ENCODE data around the gene DUSP1.
A peak's percentile ranks its signal among the peaks of the same experiment; 100 is the strongest.

Gene DUSP1

DNA sequence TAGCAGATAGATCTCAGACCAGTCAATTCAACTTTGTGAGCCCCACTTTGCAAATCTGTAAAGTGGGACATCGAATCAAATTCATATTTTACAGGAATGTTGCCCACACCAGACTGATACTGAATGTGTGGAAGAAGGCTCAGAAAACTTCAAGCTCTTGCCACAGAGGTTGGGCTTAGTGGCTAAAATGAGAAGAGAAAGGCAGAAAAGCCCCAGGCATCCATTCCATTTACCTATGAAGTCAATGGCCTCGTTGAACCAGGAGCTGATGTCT lies 1.7 kb downstream of the DUSP1 start:
- H3K4me1 ChIP-seq (ENCODE audit: insufficient read depth, insufficient read length): peaks cover 12% of the 10 kb centered on the region
- peak overlapping the region; percentile 87 for H3K4me3 ChIP-seq (ENCODE audit: insufficient read length, low read depth)
- H3K9me3 ChIP-seq (ENCODE audit: insufficient read depth, low read length): peaks cover 5% of the 10 kb centered on the region; the same call in 1 of the 2 replicates
- no peak for DNase-seq (ENCODE audit: low read depth, low spot score)
- TF ChIP-seq SUZ12 (IDR thresholded peaks at IDR 0.05; ENCODE audit: extremely low read depth, insufficient read depth, insufficient read length) (no peak), ZNF274 (IDR thresholded peaks at IDR 0.05; ENCODE audit: low read depth, low read length) (no peak), YY1 (IDR thresholded peaks at IDR 0.05; ENCODE audit: insufficient read depth, insufficient read length) (no peak)
- peak overlapping the region; percentile 96 for H3K9ac ChIP-seq (ENCODE audit: insufficient read length, low read depth)
- H3K36me3 ChIP-seq (ENCODE audit: insufficient read depth, insufficient read length, low read length): peaks cover 33% of the 10 kb centered on the region
- H3K27me3 ChIP-seq (ENCODE audit: insufficient read depth, insufficient read length): no peaks in the 10 kb centered on the region

DNA sequence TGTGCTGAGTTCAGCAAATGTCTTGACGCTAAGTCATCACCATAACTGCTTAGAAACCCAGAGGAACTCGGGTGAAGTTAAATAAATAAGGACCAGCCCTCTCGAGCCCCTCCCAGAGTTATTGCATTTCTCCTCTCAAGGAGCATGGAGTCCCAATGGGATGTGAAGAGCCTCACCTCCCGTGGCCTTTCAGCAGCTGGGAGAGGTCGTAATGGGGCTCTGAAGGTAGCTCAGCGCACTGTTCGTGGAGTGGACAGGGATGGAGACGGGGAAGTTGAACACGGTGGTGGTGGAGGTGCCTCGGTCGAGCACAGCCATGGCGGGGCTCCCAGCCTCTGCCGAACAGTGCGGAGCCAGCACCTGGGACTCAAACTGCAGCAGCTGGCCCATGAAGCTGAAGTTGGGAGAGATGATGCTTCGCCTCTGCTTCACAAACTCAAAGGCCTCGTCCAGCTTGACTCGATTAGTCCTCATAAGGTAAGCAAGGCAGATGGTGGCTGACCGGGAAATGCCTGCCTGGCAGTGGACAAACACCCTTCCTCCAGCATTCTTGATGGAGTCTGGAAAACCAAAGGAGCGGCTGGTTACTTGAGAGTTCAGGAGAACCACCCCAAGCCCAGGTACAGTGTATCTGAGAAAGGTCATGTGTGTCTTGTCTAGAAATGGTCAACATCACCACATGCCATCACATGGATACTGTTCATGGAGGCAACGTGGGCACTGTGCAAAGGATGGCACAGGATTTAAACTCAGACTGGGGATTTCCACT lies 2.2 kb downstream of the DUSP1 start:
- Histone ChIP-seq H3K4me3 (ENCODE audit: insufficient read length, low read depth) (peak overlapping the region; percentile 87), H3K36me3 (ENCODE audit: insufficient read depth, insufficient read length, low read length) (peaks cover 33% of the 10 kb centered on the region), H3K27me3 (ENCODE audit: insufficient read depth, insufficient read length) (no peaks in the 10 kb centered on the region), H3K9ac (ENCODE audit: insufficient read length, low read depth) (no peak overlapping the region), H3K9me3 (ENCODE audit: insufficient read depth, low read length) (peaks cover 5% of the 10 kb centered on the region; the same call in 1 of the 2 replicates), H3K4me1 (ENCODE audit: insufficient read depth, insufficient read length) (peaks cover 9% of the 10 kb centered on the region)
- no peak for TF ChIP-seq ZNF274 (IDR thresholded peaks at IDR 0.05; ENCODE audit: low read depth, low read length)
- TF ChIP-seq SUZ12 (IDR thresholded peaks at IDR 0.05; ENCODE audit: extremely low read depth, insufficient read depth, insufficient read length): no peak
- no peak for TF ChIP-seq YY1 (IDR thresholded peaks at IDR 0.05; ENCODE audit: insufficient read depth, insufficient read length)
- no peak for DNase-seq (ENCODE audit: low read depth, low spot score)

DNA sequence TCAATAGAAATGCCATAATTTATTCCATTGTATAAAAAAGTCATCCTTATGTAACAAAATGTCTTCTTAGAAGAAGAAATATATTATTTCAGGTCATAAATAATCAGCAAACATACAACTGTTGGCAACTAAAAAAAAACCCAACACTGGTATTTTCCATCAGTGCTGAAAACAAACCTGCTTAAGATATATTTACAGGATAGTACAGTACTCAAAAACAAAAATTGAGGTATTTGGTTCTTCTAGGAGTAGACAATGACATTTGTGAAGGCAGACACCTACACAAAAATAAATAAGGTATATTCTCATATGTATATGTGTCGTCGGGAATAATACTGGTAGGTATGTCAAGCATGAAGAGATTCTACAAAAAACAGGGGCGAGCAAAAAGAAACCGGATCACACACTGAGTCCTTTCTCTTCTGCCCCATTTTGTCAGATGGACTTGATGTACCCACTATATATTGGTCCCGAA lies 2.9 kb downstream of the DUSP1 start:
- TF ChIP-seq ZNF274 (IDR thresholded peaks at IDR 0.05; ENCODE audit: low read depth, low read length) (no peak), YY1 (IDR thresholded peaks at IDR 0.05; ENCODE audit: insufficient read depth, insufficient read length) (no peak), SUZ12 (IDR thresholded peaks at IDR 0.05; ENCODE audit: extremely low read depth, insufficient read depth, insufficient read length) (no peak)
- Histone ChIP-seq H3K4me3 (ENCODE audit: insufficient read length, low read depth) (no peak overlapping the region), H3K36me3 (ENCODE audit: insufficient read depth, insufficient read length, low read length) (peaks cover 33% of the 10 kb centered on the region), H3K9me3 (ENCODE audit: insufficient read depth, low read length) (peaks cover under 1% of the 10 kb centered on the region; the same call in 1 of the 2 replicates), H3K27me3 (ENCODE audit: insufficient read depth, insufficient read length) (no peaks in the 10 kb centered on the region), H3K9ac (ENCODE audit: insufficient read length, low read depth) (no peak overlapping the region), H3K4me1 (ENCODE audit: insufficient read depth, insufficient read length) (peaks cover 8% of the 10 kb centered on the region)
- DNase-seq (ENCODE audit: low read depth, low spot score): no peak

DNA sequence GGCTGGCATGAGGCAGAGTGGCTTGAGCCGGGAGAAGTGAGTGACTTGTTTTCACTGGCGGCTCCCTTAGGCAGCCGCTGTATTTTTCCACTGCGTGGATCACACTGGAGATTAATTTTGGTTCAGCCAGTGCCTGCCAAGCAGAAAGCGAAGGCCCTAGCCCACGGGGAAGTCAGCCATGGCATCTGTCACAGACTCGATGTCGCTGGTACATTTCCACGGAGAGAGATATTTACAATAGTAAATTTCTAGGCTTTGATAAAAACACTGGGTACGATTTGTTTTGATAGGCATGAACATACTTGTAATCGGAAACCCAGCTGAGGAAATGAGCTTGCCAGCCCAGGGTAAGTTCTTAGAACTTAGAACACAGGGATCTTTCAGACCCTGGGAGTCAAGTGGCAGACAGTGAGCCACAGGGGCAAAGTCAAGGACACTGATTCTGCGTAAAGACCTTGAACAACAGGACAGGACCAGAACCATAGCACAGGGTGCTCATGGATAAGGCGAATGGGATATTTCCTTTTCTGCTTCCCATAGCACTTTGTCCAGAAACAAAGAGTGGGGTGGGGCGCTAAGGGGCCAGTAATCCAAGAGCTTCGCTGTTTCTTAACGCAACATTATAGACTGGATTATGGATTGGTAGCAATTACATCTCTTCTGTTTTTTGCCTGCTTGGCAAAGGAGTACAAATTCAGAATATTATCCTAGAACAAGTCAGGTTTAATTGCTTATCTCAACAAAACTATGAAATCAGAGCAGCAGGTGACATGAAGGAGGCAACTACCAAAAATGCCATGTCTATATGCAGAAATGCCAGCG lies 4.5 kb downstream of the DUSP1 start:
- Histone ChIP-seq H3K4me1 (ENCODE audit: insufficient read depth, insufficient read length) (peaks cover 8% of the 10 kb centered on the region), H3K9ac (ENCODE audit: insufficient read length, low read depth) (no peak overlapping the region), H3K9me3 (ENCODE audit: insufficient read depth, low read length) (no peaks in the 10 kb centered on the region), H3K36me3 (ENCODE audit: insufficient read depth, insufficient read length, low read length) (peaks cover 33% of the 10 kb centered on the region), H3K4me3 (ENCODE audit: insufficient read length, low read depth) (no peak overlapping the region), H3K27me3 (ENCODE audit: insufficient read depth, insufficient read length) (no peaks in the 10 kb centered on the region)
- TF ChIP-seq SUZ12 (IDR thresholded peaks at IDR 0.05; ENCODE audit: extremely low read depth, insufficient read depth, insufficient read length) (no peak), YY1 (IDR thresholded peaks at IDR 0.05; ENCODE audit: insufficient read depth, insufficient read length) (no peak), ZNF274 (IDR thresholded peaks at IDR 0.05; ENCODE audit: low read depth, low read length) (no peak)
- DNase-seq (ENCODE audit: low read depth, low spot score): no peak

DNA sequence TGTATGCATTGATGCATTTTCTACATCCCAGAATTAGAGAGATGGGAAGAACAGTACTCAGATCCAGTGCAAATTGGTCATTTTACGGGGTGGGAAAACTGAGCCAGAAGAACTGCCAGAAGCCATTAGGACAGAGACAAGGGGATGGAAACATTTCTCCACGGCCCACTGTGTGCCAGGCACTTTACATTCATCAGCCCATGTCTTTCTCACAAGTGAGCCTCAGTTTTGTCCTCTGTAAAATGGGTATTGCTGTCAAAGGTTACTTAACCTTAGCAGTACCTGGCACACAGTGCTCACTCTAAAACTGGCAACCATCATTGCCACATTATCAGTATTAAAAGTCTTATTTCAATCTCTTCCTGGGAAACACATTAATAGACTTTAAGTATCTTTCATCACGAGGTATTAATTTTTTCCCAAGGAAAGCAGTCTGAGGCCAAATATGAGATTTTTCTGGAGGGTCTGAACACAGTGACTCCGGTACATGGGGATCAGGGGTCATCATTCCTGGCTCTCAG lies 5.2 kb downstream of the DUSP1 start:
- no peaks in the 10 kb centered on the region for H3K9me3 ChIP-seq (ENCODE audit: insufficient read depth, low read length)
- no peak for DNase-seq (ENCODE audit: low read depth, low spot score)
- H3K4me3 ChIP-seq (ENCODE audit: insufficient read length, low read depth): no peak overlapping the region
- H3K4me1 ChIP-seq (ENCODE audit: insufficient read depth, insufficient read length): peaks cover 8% of the 10 kb centered on the region
- no peak overlapping the region for H3K9ac ChIP-seq (ENCODE audit: insufficient read length, low read depth)
- no peaks in the 10 kb centered on the region for H3K27me3 ChIP-seq (ENCODE audit: insufficient read depth, insufficient read length)
- TF ChIP-seq SUZ12 (IDR thresholded peaks at IDR 0.05; ENCODE audit: extremely low read depth, insufficient read depth, insufficient read length) (no peak), YY1 (IDR thresholded peaks at IDR 0.05; ENCODE audit: insufficient read depth, insufficient read length) (no peak), ZNF274 (IDR thresholded peaks at IDR 0.05; ENCODE audit: low read depth, low read length) (no peak)
- H3K36me3 ChIP-seq (ENCODE audit: insufficient read depth, insufficient read length, low read length): peaks cover 33% of the 10 kb centered on the region

DNA sequence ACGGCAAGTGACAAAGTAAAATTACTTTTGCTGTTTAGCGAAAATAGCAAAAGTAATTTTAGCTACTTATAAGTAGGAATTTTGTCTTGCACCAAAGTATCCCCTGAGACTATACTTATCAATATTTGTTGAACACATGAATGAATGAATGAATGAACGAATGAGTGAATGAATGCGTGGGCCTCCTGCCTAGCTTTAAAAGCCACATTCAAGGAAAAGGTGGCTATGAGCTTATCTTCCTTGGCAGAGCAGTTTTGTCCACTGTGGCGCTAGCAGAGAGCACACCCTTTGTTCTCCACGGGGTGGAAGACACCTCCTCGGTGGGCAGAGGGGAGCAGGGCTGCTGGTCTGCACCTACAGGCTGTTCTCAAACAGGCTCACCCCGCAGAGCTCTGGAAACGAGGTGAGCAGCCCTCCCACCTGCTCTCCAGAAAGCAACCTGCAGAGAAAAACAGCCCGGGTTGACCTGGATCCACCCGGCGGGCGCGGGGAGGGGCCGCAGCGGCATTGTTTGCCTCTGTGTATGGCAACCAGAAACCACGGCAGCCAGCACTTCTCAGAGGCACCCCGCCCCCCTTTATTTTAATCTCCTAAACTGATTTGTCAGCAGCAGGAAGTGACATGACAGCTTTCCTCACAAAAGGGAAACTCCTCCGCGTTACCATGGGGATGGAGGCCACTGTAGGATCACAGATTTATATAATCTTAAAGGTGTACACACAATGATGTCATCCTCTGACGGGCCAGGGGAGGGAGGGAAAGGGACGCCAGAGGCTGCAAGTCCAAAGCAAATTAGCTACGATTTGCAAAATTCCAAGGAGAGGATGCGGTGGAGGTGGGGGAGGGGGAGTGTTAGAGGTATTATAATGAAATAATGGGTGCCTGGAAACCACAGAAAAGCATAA lies 5.9 kb downstream of the DUSP1 start:
- Histone ChIP-seq H3K4me3 (ENCODE audit: insufficient read length, low read depth) (peak overlapping the region; percentile 15), H3K27me3 (ENCODE audit: insufficient read depth, insufficient read length) (no peaks in the 10 kb centered on the region)

More for the DNA sequence above, 5.9 kb downstream of the DUSP1 start:
- Histone ChIP-seq H3K4me1 (ENCODE audit: insufficient read depth, insufficient read length) (peaks cover 8% of the 10 kb centered on the region), H3K36me3 (ENCODE audit: insufficient read depth, insufficient read length, low read length) (peaks cover 32% of the 10 kb centered on the region), H3K9ac (ENCODE audit: insufficient read length, low read depth) (peak overlapping the region; percentile 72), H3K9me3 (ENCODE audit: insufficient read depth, low read length) (no peaks in the 10 kb centered on the region)
- no peak for TF ChIP-seq ZNF274 (IDR thresholded peaks at IDR 0.05; ENCODE audit: low read depth, low read length)
- TF ChIP-seq YY1 (IDR thresholded peaks at IDR 0.05; ENCODE audit: insufficient read depth, insufficient read length): no peak
- no peak for TF ChIP-seq SUZ12 (IDR thresholded peaks at IDR 0.05; ENCODE audit: extremely low read depth, insufficient read depth, insufficient read length)
- DNase-seq (ENCODE audit: low read depth, low spot score): peak; percentile 81

All from NT2/D1 (cell line).